ENCODE data around the gene CD79B.

The CD79B gene

GRCh38 chr17:63931981-63932561 lies at the start of gene CD79B:
Gene CD79B (minus strand): TSS chr17:63932331. CDS start chr17:63932261, 70 bp downstream.
- DNase-seq = peak; percentile 60

- no peak for DNase-seq
Measured at GRCh38 chr17:63978272-63979200, 46.4 kb upstream of the CD79B start.

GRCh38 chr17:63976702-63977101 lies 44.6 kb upstream of the CD79B start:
- DNase-seq = no peak

- DNase-seq = no peak
Measured at GRCh38 chr17:63975541-63976092, 43.5 kb upstream of the CD79B start.

- DNase-seq = no peak
Measured at GRCh38 chr17:63974594-63975192, 42.6 kb upstream of the CD79B start.

- no peak for DNase-seq
Measured at GRCh38 chr17:63973930-63974593, 41.9 kb upstream of the CD79B start.

GRCh38 chr17:63973247-63973646 lies 41.1 kb upstream of the CD79B start:
- no peak for DNase-seq

- DNase-seq = no peak
Measured at GRCh38 chr17:63972796-63973195, 40.7 kb upstream of the CD79B start, which contains the start of gene SCN4A. Gene SCN4A (minus strand): TSS chr17:63972918. CDS start chr17:63972841, 77 bp downstream.

GRCh38 chr17:63969278-63969677 lies 37.1 kb upstream of the CD79B start:
- no peak for DNase-seq

GRCh38 chr17:63967953-63968352 lies 35.8 kb upstream of the CD79B start:
- DNase-seq = no peak

- DNase-seq = peak; percentile 22
Measured at GRCh38 chr17:63966646-63967264, 34.6 kb upstream of the CD79B start.

GRCh38 chr17:63963123-63963522 lies 31.0 kb upstream of the CD79B start:
- DNase-seq = no peak

- DNase-seq = no peak
Measured at GRCh38 chr17:63962298-63962744, 30.2 kb upstream of the CD79B start.

GRCh38 chr17:63961355-63962212 lies 29.5 kb upstream of the CD79B start:
- peak; percentile 42 for DNase-seq

- DNase-seq = no peak
Measured at GRCh38 chr17:63960430-63960829, 28.3 kb upstream of the CD79B start.

GRCh38 chr17:63960006-63960405 lies 27.9 kb upstream of the CD79B start:
- DNase-seq = no peak

GRCh38 chr17:63956296-63956920 lies 24.3 kb upstream of the CD79B start:
- no peak for DNase-seq

GRCh38 chr17:63955791-63956190 lies 23.7 kb upstream of the CD79B start:
- no peak for DNase-seq

- no peak for DNase-seq
Measured at GRCh38 chr17:63955232-63955631, 23.1 kb upstream of the CD79B start.

- DNase-seq = peak; percentile 60
Measured at GRCh38 chr17:63954402-63955063, 22.4 kb upstream of the CD79B start.
